HG03039 (cell line): Measurements from ENCODE around the gene KIF22.
"Not testable (repeated sequence)": the region's sequence is repeated elsewhere in the genome, so short reads cannot be mapped to it uniquely, and the experiment has no call there.

ENCODE experiments used
- ATAC-seq: cut with Tn5 transposase; IDR thresholded peaks from one replicate; pipeline ENCODE4 v1.9.1; 2021; ENCODE audit warnings: mild to moderate bottlenecking, moderate library complexity; ENCODE audit not compliant: unreplicated experiment

KIF22 gene

GRCh38 chr16:29793153-29793552 is 2.6 kb downstream of the KIF22 start:
- ATAC-seq, result not testable (repeated sequence)

GRCh38 chr16:29794231-29794710 is 3.7 kb downstream of the KIF22 start:
- no peak for ATAC-seq

DNA sequence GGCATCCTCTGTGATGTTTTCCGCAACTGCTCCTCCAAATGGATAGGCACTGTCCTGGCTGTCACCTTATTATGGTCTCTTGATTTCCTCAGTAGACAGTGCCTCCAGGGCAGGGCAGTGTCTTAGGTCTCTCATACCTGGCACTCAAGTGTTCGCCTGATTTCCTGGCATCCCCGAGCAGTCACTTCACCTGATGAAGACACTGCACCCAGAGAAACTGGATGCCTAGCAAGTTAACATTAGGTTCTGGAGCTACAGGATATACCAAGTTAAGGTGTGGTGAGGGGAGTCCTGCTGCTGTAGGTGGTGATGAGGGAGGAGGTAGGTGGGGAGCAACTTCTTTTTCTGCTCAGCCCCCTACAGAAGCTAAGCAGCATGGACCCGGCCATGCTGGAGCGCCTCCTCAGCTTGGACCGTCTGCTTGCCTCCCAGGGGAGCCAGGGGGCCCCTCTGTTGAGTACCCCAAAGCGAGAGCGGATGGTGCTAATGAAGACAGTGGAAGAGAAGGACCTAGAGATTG is 11.9 kb downstream of the KIF22 start:
- no peak for ATAC-seq

GRCh38 chr16:29804020-29804419 is 13.5 kb downstream of the KIF22 start:
- ATAC-seq, result no peak

- ATAC-seq, result no peak
Measured at GRCh38 chr16:29804455-29805231, 14.1 kb downstream of the KIF22 start.

DNA sequence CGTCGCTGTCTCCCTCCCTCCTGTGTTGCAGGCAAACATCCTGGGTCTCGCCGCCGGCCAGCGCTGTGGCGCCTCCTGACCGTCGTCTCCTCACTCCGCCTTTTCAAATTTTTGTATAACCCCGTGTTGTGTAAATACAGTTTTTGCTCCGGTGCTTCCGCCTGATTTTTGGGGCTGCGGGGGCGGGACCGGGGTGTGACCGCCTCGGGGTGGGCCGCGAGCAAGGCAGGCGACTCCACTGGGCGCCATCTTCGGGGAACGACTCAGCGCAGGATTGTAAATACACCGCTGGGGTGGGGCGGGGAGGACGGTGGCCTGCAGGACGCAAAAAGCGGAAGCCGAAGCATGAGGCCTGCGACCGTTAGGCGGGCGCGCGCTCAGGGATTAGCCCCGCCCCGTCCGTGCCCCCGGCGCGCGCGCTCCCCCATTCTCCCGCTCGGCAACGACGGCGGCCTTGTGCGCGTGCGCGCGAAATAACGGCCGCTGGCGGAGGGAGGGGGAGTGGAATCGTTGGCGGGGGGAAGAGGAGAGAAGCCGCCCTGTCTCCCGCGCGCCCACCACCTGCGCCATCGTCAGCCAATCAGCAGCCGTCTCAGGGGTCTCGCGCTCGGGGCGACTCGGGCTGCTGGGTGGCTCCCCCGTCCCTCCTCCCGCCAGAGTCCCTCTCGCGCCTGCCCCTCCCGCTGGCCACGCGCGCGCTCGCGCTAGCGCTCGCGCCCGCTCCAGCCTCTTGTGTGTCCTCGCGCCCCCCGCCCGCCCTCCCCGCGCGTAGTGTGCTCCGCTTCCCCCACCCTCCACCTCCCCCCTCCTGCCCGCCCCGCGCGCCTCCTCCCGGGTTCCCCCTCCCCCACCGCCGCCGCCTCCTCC is 14.9 kb downstream of the KIF22 start:
- ATAC-seq, result peak; percentile 47

DNA sequence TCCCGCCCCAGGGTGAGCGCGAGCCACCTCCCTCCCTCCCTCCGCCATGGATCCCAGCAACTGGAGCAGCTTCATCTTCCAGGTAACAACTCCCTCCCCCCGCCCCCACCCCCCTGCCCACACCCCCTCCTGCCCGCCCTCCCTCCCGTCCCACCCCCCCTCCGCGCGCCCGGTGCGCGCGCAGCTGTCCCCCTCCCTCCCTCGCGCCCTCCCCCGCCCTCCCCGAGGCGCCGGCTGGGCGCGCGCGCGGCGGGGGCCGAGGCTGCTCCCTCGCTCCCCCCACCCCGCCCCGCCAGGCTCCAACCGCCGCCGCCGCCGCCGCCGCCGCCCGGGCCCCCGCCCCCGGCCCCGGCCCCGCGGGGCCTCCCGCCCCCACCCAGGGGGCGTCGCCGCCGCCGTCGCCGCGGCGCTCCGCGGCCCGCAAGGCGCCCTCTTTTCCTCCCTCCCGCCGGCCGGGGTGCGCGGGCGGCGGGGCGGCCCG is 15.6 kb downstream of the KIF22 start, which contains the start of gene MAZ:
Gene MAZ (plus strand): TSS at position 431 of the 481 bp plus-strand sequence. CDS start 173 bp downstream, outside the sequence.
- no peak for ATAC-seq

- ATAC-seq, result no peak
Measured at GRCh38 chr16:29806641-29807425, 16.3 kb downstream of the KIF22 start.

- ATAC-seq, result no peak
Measured at GRCh38 chr16:29807426-29808218, 17.1 kb downstream of the KIF22 start.

DNA sequence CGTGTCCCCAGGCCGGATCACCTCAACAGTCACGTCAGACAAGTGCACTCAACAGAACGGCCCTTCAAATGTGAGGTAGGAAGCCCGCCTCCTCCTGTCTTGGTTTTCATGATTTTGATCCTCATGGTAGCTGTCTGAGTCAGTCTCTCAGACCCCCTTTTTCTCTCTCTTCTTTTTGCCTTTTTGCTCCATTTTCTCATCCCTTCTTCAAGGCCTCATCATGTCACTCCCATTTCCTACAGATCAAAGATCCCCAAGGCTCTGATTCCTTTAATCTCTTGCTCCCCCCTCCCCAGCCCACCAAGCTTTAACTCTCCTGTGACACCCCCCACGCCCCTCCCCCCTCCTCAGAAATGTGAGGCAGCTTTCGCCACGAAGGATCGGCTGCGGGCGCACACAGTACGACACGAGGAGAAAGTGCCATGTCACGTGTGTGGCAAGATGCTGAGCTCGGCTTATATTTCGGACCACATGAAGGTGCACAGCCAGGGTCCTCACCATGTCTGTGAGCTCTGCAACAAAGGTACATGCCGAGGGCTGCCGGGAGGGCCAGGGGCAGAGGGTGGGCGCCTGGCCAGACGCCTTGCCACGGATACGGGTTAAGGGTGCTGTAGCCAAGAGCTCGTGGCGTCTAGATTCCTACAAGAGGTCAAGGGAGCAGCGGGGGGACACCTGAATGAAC is 17.8 kb downstream of the KIF22 start:
- ATAC-seq, result no peak

DNA sequence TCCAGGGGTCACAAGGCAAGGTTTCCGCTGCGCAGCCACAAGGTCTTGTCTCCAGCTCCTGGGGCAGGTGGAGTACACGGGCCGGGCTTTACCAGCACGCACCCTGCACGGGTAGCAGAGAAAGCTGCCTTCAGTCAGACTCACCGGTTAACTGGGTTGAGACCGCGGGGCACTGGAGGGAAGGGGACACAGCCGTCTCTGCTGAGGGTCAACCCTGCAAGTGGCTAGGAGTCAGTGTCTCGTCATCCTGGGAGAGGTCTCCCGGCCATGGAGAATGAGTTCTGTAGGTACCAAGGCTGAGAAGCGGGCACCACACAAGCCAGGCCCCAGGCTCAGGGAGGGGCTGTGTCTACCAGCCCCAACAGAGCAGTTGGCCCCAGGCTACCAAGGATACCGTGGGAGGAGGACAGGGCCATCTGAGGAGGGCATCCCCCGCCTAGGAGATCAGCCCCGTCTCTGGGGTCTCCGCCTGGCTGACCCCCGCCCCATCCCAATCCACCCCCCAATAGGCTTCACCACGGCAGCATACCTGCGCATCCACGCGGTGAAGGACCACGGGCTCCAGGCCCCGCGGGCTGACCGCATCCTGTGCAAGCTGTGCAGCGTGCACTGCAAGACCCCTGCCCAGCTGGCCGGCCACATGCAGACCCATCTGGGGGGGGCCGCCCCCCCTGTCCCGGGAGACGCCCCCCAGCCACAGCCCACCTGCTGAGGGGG is 18.6 kb downstream of the KIF22 start:
- ATAC-seq, result no peak

GRCh38 chr16:29809850-29810698 is 19.5 kb downstream of the KIF22 start:
- no peak for ATAC-seq

- no peak for ATAC-seq
Measured at GRCh38 chr16:29810699-29811169, 20.2 kb downstream of the KIF22 start.

- peak; percentile 35 for ATAC-seq
Measured at GRCh38 chr16:29811170-29811895, 20.8 kb downstream of the KIF22 start.

DNA sequence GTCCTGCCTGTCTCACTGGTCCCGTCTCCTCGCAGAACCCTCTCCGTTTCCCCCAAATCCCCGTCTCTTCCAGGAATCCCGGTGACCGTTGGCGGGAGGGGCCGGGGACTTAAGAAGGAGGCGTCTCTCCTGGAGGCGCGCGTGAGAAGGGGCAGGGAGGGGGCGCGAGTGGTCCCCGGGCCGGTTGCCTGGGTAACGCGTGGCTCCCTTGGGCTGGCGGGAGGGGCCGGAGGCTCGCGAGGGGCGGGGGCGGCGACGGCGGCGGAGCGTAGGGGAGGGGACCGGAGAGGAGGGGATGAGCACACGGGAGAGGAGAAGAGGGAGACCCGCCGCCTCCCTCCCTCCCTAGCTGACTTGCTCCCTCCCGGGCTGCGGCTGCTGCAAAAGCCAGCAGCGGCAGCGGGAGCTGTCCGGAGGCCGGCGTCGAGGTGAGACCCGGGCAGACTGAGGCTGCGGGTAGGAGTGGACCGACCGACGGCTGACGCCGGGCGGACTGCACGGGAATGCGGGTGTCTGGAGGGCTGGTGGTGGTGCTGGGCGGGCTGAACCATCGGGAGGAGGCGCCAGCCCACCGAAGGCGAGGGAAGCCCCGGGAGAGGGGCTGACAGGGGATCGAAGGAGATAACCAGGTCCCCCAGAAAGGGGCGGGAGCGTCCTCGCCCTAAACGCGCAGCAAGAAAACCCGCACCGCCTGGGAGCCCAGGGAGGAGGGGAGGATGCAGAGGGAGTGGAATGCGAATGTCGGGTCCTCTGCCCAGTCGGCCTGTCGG is 21.5 kb downstream of the KIF22 start, which contains the start of gene PRRT2:
Gene PRRT2 (plus strand): TSS at position 298 of the 770 bp plus-strand sequence. CDS start 862 bp downstream, outside the sequence.
- ATAC-seq, result no peak
